Right forelimb (tissue), 1 donor: ENCODE data around the gene TIGD2.

Experiments
- DNase-seq: peaks from one replicate; pipeline ENCODE4 v3.0.0-alpha.2; 2018

Gene TIGD2

GRCh38 chr4:89110986-89111832 is at the start of gene TIGD2:
TIGD2 (plus strand) TSS chr4:89111533; CDS start chr4:89112975, 1,442 bp downstream.
- DNase-seq: peak; percentile 93

- DNase-seq: no peak
These were observed 46.5 kb upstream of the TIGD2 start for GRCh38 chr4:89064848-89065247.

- no peak for DNase-seq
These were observed 43.9 kb upstream of the TIGD2 start for GRCh38 chr4:89067417-89067816.

- DNase-seq: no peak
These were observed 41.9 kb upstream of the TIGD2 start for GRCh38 chr4:89069481-89069880.

- DNase-seq: no peak
These were observed 41.3 kb upstream of the TIGD2 start for GRCh38 chr4:89070041-89070440.

GRCh38 chr4:89071311-89071710 is 40.0 kb upstream of the TIGD2 start:
- DNase-seq: no peak

GRCh38 chr4:89072921-89073320 is 38.4 kb upstream of the TIGD2 start:
- DNase-seq: no peak

- DNase-seq: no peak
These were observed 33.6 kb upstream of the TIGD2 start for GRCh38 chr4:89077761-89078160.

- DNase-seq: no peak
These were observed 33.0 kb upstream of the TIGD2 start for GRCh38 chr4:89078300-89078699.

GRCh38 chr4:89099034-89099433 is 12.3 kb upstream of the TIGD2 start:
- DNase-seq: no peak

GRCh38 chr4:89099471-89099870 is 11.9 kb upstream of the TIGD2 start:
- no peak for DNase-seq

GRCh38 chr4:89100853-89101252 is 10.5 kb upstream of the TIGD2 start:
- no peak for DNase-seq

- no peak for DNase-seq
These were observed 9.8 kb upstream of the TIGD2 start for GRCh38 chr4:89101256-89102161.

GRCh38 chr4:89105726-89106125 is 5.6 kb upstream of the TIGD2 start:
- no peak for DNase-seq

- DNase-seq: no peak
These were observed 3.2 kb upstream of the TIGD2 start for GRCh38 chr4:89108091-89108490.

- no peak for DNase-seq
These were observed 1.3 kb upstream of the TIGD2 start for GRCh38 chr4:89109841-89110540.

- DNase-seq: no peak
These were observed 770 bp upstream of the TIGD2 start for GRCh38 chr4:89110541-89110985.

- DNase-seq: no peak
These were observed 665 bp downstream of the TIGD2 start for GRCh38 chr4:89111833-89112563.

GRCh38 chr4:89113415-89113814 is 2.1 kb downstream of the TIGD2 start:
- no peak for DNase-seq

GRCh38 chr4:89114100-89114499 is 2.8 kb downstream of the TIGD2 start:
- no peak for DNase-seq

GRCh38 chr4:89117115-89117514 is 5.8 kb downstream of the TIGD2 start:
- no peak for DNase-seq

GRCh38 chr4:89119166-89119565 is 7.8 kb downstream of the TIGD2 start:
- DNase-seq: no peak
